HUES64 (cell line): Measurements from ENCODE around the gene SCN5A.

Source experiments
- H3K27ac ChIP-seq: 2 replicates; pipeline ENCODE4 v1.7.0; 2013; ENCODE audit warnings: low read depth, low read length, inconsistent platforms
- H3K27me3 ChIP-seq: 2 replicates; pipeline ENCODE4 v1.6.1; 2013; ENCODE audit warnings: mild to moderate bottlenecking, low read length; ENCODE audit not compliant: insufficient read depth
- H3K36me3 ChIP-seq: 2 replicates; pipeline ENCODE4 v1.6.1; 2013; ENCODE audit warnings: mild to moderate bottlenecking, low read length; ENCODE audit not compliant: insufficient read depth
- H3K4me1 ChIP-seq: 2 replicates; pipeline ENCODE4 v1.6.1; 2013; ENCODE audit warnings: mild to moderate bottlenecking, low read length, moderate library complexity; ENCODE audit not compliant: insufficient read depth
- H3K4me3 ChIP-seq: 2 replicates; pipeline ENCODE4 v1.5.1; 2013; ENCODE audit warnings: mild to moderate bottlenecking, low read length, moderate library complexity
- H3K9ac ChIP-seq: 2 replicates; pipeline ENCODE4 v1.6.1; 2013; ENCODE audit warnings: mild to moderate bottlenecking, low read depth, low read length
- H3K9me3 ChIP-seq: 2 replicates; pipeline ENCODE4 v1.6.1; 2013; ENCODE audit warnings: low read depth, low read length; ENCODE audit not compliant: insufficient read depth
- WGBS: fragments of 150-250, 120-280 bp; methylation state at CpG from one replicate; pipeline ENCODE4 v1.1.7; 2013; ENCODE audit warnings: missing lambda C conversion rate; 5-methylcytosine and 5-hydroxymethylcytosine counted together

SCN5A gene

DNA sequence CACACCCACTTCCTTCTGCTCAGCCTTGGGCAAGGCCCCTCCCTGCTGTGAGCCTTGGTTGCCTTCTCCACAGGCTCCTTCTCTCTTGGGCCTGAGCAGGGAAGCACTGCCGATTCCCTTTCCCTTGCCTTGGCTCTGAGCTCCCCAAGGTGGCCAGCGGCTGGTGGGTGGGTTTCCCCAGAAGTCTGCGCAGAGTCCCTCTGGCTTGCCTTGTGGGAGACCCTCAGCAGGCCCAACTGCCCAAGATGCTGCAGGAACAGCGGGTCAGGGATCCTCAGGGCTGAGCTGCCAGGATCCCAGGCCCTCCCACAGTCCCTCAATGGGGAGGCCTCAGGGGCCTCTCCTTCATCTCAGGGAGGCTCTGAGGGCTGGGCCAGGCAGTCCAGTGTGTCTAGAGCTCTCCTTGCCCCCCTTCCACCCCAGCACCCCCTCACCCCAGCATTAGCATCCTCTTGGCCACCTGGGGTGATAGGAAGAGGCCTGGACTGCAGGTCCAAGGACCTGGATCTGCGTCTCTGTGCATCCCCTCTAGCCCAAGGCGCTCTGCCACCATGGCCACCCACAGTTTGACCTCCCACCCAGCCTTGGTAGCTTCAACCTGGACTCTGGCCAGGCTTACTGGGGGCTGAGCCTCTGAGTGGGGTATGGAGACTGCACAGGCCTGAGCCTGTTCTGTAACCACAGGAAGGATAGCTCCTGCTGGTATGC is 84.7 kb downstream of the SCN5A start:
- H3K9ac ChIP-seq = no peak overlapping the region
- H3K4me3 ChIP-seq = no peak overlapping the region
- H3K36me3 ChIP-seq = no peaks in the 10 kb centered on the region
- no peaks in the 10 kb centered on the region for H3K9me3 ChIP-seq
- no peak overlapping the region for H3K27ac ChIP-seq
- no peaks in the 10 kb centered on the region for H3K27me3 ChIP-seq
- 94% methylated on average over 6 of the region's 6 CpGs for WGBS
- H3K4me1 ChIP-seq = no peaks in the 10 kb centered on the region

GRCh38 chr3:38563886-38564270 is 85.6 kb downstream of the SCN5A start:
- 93% methylated on average over 10 of the region's 10 CpGs for WGBS
- Histone ChIP-seq H3K9me3 (no peaks in the 10 kb centered on the region), H3K4me3 (no peak overlapping the region), H3K27me3 (no peaks in the 10 kb centered on the region), H3K36me3 (no peaks in the 10 kb centered on the region), H3K27ac (no peak overlapping the region), H3K9ac (no peak overlapping the region), H3K4me1 (no peaks in the 10 kb centered on the region)

GRCh38 chr3:38563070-38563885 is 86.2 kb downstream of the SCN5A start:
- no peak overlapping the region for H3K9ac ChIP-seq
- no peak overlapping the region for H3K27ac ChIP-seq
- no peak overlapping the region for H3K4me3 ChIP-seq
- 92% methylated on average over 15 of the region's 15 CpGs for WGBS
- H3K36me3 ChIP-seq = no peaks in the 10 kb centered on the region
- H3K9me3 ChIP-seq = no peaks in the 10 kb centered on the region
- H3K27me3 ChIP-seq = no peaks in the 10 kb centered on the region
- no peaks in the 10 kb centered on the region for H3K4me1 ChIP-seq

- WGBS = 97% methylated on average over 7 of the region's 7 CpGs
- Histone ChIP-seq H3K27me3 (no peaks in the 10 kb centered on the region), H3K9ac (no peak overlapping the region), H3K27ac (no peak overlapping the region), H3K4me1 (no peaks in the 10 kb centered on the region), H3K4me3 (no peak overlapping the region), H3K9me3 (no peaks in the 10 kb centered on the region), H3K36me3 (no peaks in the 10 kb centered on the region)
These were observed 87.0 kb downstream of the SCN5A start for GRCh38 chr3:38562467-38562925.

DNA sequence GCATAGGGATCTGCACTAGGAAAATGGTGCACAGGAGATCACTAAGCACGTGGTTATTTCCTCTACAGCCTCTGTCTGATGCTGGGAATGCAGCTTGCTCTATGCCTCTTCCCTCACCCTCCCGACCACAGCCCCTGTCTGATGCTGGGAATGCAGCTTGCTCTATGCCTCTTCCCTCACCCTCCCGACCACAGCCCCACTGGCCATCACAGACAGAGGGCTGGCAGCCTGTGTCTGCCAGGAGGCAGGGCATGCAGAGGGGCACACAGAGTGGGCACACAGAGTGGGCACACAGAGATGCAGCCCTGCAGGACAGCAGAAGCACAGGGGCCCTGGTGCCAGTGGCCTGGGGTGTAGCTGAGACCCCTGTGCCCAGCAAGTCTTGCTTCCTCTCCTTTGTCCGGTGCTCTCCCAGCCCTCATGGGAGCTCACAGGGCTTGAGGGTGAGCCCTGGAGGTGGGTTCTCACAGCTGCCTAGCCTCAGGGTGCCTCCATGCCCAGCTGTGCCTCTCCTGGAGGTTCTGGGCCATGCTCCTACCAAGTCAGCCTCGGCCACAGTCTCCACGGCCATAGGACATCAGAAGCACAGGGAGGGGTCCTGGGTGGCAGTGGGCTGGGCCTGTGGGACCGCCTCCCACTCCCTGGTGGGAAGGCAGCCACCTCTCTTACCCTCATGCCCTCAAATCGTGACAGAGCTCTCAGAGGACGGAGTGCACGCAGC is 87.6 kb downstream of the SCN5A start:
- Histone ChIP-seq H3K4me3 (no peak overlapping the region), H3K9me3 (no peaks in the 10 kb centered on the region), H3K27ac (no peak overlapping the region), H3K36me3 (no peaks in the 10 kb centered on the region), H3K27me3 (no peaks in the 10 kb centered on the region), H3K9ac (no peak overlapping the region), H3K4me1 (no peaks in the 10 kb centered on the region)
- WGBS = 89% methylated on average over 10 of the region's 10 CpGs

- H3K36me3 ChIP-seq = no peaks in the 10 kb centered on the region
- no peaks in the 10 kb centered on the region for H3K27me3 ChIP-seq
- no peaks in the 10 kb centered on the region for H3K4me1 ChIP-seq
- no peak overlapping the region for H3K4me3 ChIP-seq
- WGBS = 96% methylated on average over 6 of the region's 7 CpGs
- H3K9ac ChIP-seq = no peak overlapping the region
- no peak overlapping the region for H3K27ac ChIP-seq
- no peaks in the 10 kb centered on the region for H3K9me3 ChIP-seq
These were observed 88.3 kb downstream of the SCN5A start for GRCh38 chr3:38560996-38561717.

DNA sequence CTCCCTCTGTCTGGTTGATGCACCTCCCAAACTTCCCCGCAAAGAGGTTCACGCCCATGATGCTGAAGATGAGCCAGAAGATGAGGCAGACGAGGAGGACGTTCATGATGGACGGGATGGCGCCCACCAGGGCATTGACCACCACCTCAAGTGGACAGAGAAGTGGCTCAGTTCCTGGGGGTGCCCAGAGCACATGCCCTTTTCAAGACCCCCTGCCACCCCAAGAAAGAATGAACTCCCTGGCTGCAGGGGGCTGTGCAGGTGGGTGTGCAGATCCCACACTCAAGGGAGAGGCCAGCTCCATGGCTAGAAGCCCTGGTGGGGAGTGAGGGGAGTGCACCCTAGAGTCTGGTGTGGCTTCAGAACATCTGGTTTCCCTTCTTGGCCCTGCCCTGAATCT is 89.2 kb downstream of the SCN5A start:
- no peak overlapping the region for H3K4me3 ChIP-seq
- no peaks in the 10 kb centered on the region for H3K4me1 ChIP-seq
- H3K9ac ChIP-seq = no peak overlapping the region
- 98% methylated on average over 6 of the region's 6 CpGs for WGBS
- no peak overlapping the region for H3K27ac ChIP-seq
- H3K36me3 ChIP-seq = no peaks in the 10 kb centered on the region
- H3K27me3 ChIP-seq = no peaks in the 10 kb centered on the region
- H3K9me3 ChIP-seq = no peaks in the 10 kb centered on the region

- Histone ChIP-seq H3K27ac (no peak overlapping the region), H3K4me3 (no peak overlapping the region), H3K36me3 (no peaks in the 10 kb centered on the region), H3K27me3 (no peaks in the 10 kb centered on the region), H3K4me1 (no peaks in the 10 kb centered on the region), H3K9me3 (no peaks in the 10 kb centered on the region), H3K9ac (no peak overlapping the region)
- WGBS = 100% methylated on average over 1 of the region's 1 CpG
These were observed 90.6 kb downstream of the SCN5A start for GRCh38 chr3:38558864-38559263.

GRCh38 chr3:38556640-38557358 is 92.7 kb downstream of the SCN5A start:
- Histone ChIP-seq H3K9me3 (no peaks in the 10 kb centered on the region), H3K27ac (no peak overlapping the region), H3K4me1 (no peaks in the 10 kb centered on the region), H3K27me3 (no peaks in the 10 kb centered on the region), H3K9ac (no peak overlapping the region), H3K36me3 (no peaks in the 10 kb centered on the region), H3K4me3 (no peak overlapping the region)
- WGBS = 86% methylated on average over 4 of the region's 4 CpGs

DNA sequence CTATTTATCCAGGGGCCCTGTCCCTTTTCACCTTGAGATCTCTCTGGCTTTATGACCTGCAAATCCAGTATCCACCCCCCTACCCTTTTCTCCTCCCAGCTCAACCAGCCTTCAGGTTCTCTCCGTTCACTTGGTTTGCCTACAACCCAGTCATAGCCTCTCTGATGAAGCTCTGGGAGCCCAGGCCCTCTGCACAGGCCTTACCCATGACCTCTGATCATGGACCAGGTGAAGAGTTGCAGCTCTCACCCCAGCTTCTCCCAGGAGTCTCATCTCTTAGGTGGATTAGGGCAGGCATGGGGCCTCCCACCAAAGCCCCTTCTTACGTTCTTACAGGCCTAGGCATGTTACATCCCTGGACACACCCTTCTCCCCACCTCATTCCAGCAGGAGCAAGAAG is 93.6 kb downstream of the SCN5A start:
- Histone ChIP-seq H3K4me3 (no peak overlapping the region), H3K9me3 (no peaks in the 10 kb centered on the region), H3K27me3 (no peaks in the 10 kb centered on the region), H3K36me3 (no peaks in the 10 kb centered on the region), H3K4me1 (no peaks in the 10 kb centered on the region), H3K9ac (no peak overlapping the region), H3K27ac (no peak overlapping the region)
- WGBS = 97% methylated on average over 2 of the region's 2 CpGs
